Activated T-cell treated with anti-CD3 and anti-CD28 coated beads for 1 hour (primary cell): ENCODE data around the gene SRPK2.
"Not testable (repeated sequence)": the region's sequence is repeated elsewhere in the genome, so short reads cannot be mapped to it uniquely, and the experiment has no call there.

Experiments used
- DNase-seq: peaks from one replicate; pipeline ENCODE4 v3.0.0-alpha.2; 2020; ENCODE audit warnings: low read depth

The SRPK2 gene

GRCh38 chr7:105304040-105304895, 84.5 kb downstream of the SRPK2 start:
- DNase-seq = no peak

- not testable (repeated sequence) for DNase-seq
Observed at GRCh38 chr7:105300587-105300986, 88.1 kb downstream of the SRPK2 start.

GRCh38 chr7:105298439-105298894, 90.3 kb downstream of the SRPK2 start:
- DNase-seq = no peak

- no peak for DNase-seq
Observed at GRCh38 chr7:105297985-105298384, 90.7 kb downstream of the SRPK2 start.

GRCh38 chr7:105297309-105297708, 91.4 kb downstream of the SRPK2 start:
- no peak for DNase-seq

- no peak for DNase-seq
Observed at GRCh38 chr7:105296491-105296890, 92.2 kb downstream of the SRPK2 start.

GRCh38 chr7:105295596-105296352, 92.9 kb downstream of the SRPK2 start:
- DNase-seq = no peak

- DNase-seq = not testable (repeated sequence)
Observed at GRCh38 chr7:105294482-105294881, 94.2 kb downstream of the SRPK2 start.

- no peak for DNase-seq
Observed at GRCh38 chr7:105289704-105290103, 99.0 kb downstream of the SRPK2 start.

GRCh38 chr7:105286441-105286840, 102.3 kb downstream of the SRPK2 start:
- DNase-seq = no peak

GRCh38 chr7:105285118-105285874, 103.4 kb downstream of the SRPK2 start:
- DNase-seq = no peak

- DNase-seq = no peak
Observed at GRCh38 chr7:105284014-105284413, 104.7 kb downstream of the SRPK2 start.

- DNase-seq = no peak
Observed at GRCh38 chr7:105281966-105282365, 106.8 kb downstream of the SRPK2 start.

GRCh38 chr7:105279688-105280007, 109.1 kb downstream of the SRPK2 start:
- no peak for DNase-seq

- no peak for DNase-seq
Observed at GRCh38 chr7:105278973-105279687, 109.6 kb downstream of the SRPK2 start.

- DNase-seq = no peak
Observed at GRCh38 chr7:105278565-105278964, 110.2 kb downstream of the SRPK2 start.

- DNase-seq = no peak
Observed at GRCh38 chr7:105277341-105277740, 111.4 kb downstream of the SRPK2 start.

GRCh38 chr7:105270117-105270516, 118.6 kb downstream of the SRPK2 start:
- DNase-seq = no peak

GRCh38 chr7:105269397-105269796, 119.3 kb downstream of the SRPK2 start:
- DNase-seq = no peak

GRCh38 chr7:105268511-105269392, 120.0 kb downstream of the SRPK2 start:
- no peak for DNase-seq

- no peak for DNase-seq
Observed at GRCh38 chr7:105268056-105268455, 120.7 kb downstream of the SRPK2 start.
